Measurements from ENCODE around the gene USP3. TPM values are rescaled to one million over a fixed set of nuclear protein-coding genes. Genes with fewer than 3 reads are reported as not detected.

The USP3 gene
- total RNA-seq, 1 experiment from 2014 or later, result 36.6 TPM

DNA sequence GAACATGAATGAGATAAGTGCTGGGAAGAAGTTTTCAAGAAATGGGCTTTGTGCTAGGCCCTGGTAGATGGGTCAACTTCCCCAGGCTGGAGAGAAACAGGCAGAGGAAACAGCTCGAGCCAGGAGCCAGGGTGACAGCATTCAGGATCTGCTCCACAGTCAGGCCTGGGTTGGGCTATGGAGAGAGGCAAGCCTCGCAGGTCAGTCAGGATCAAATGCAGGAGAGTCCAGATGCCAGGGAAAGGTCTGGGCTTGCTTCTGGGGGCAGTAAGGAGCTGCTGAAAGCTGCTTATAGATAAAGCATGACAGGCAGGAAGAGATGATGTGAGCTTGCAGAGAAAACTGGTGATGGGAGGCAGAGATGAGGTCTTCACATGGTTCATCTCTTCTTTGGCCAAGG lies 11.0 kb upstream of the USP3 start:
- ATAC-seq (no peak), DNase-seq (ENCODE audit: low spot score) (no peak)
- CTCF ChIA-PET, result interaction anchor here (1.5 kb wide), 1 partner anchor 11 kb away, joined by 3 read pairs; the partner anchor contains the start of gene USP3
- H3K36me3 Mint-ChIP-seq, result no peaks in the 10 kb centered on the region
- H3K27ac Mint-ChIP-seq, result no peak overlapping the region
- peaks cover 32% of the 10 kb centered on the region for H3K27me3 Mint-ChIP-seq (ENCODE audit: low read depth)
- TF ChIP-seq USF1 (CRISPR knock-in tag; IDR thresholded peaks at IDR 0.05) (no peak), ZNF423 (CRISPR knock-in tag; IDR thresholded peaks at IDR 0.05) (no peak), ZBTB21 (CRISPR knock-in tag; IDR thresholded peaks at IDR 0.05; ENCODE audit: borderline replicate concordance) (no peak), ZNF263 (CRISPR knock-in tag; IDR thresholded peaks at IDR 0.05; ENCODE audit: low read depth) (no peak)
- TF ChIP-seq, protein P1, sequence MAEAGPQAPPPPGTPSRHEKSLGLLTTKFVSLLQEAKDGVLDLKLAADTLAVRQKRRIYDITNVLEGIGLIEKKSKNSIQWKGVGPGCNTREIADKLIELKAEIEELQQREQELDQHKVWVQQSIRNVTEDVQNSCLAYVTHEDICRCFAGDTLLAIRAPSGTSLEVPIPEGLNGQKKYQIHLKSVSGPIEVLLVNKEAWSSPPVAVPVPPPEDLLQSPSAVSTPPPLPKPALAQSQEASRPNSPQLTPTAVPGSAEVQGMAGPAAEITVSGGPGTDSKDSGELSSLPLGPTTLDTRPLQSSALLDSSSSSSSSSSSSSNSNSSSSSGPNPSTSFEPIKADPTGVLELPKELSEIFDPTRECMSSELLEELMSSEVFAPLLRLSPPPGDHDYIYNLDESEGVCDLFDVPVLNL (CRISPR knock-in tag; IDR thresholded peaks at IDR 0.05; ENCODE audit: borderline replicate concordance, low read depth), result no peak
- H3K4me3 Mint-ChIP-seq, result no peak overlapping the region
- peaks cover 49% of the 10 kb centered on the region for H3K4me1 Mint-ChIP-seq
- POLR2A ChIA-PET, result interaction anchor here (1.1 kb wide), 1 partner anchor 211 kb away, joined by 3 read pairs; no protein-coding TSS in a partner anchor
- H3K9me3 Mint-ChIP-seq, result no peaks in the 10 kb centered on the region

DNA sequence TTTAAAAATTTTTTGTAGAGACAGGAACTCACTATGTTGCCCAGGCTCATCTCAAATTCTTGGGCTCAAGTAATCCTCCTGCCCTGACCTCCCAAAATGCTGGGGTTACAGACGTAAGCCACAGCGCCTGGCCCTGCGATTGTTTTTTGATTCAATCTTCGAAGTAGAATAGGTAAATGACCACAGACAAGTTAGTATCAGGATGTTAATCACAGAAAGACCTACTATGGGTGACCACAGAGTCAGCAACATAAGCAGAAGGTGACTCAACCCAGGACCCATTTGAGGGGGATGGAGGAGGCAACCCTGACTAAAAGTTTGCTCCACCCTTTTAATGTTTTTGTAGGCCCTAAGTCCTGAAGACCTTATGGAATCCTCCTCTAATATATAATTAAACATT lies 10.0 kb upstream of the USP3 start:
- Mint-ChIP-seq H3K4me1 (peaks cover 49% of the 10 kb centered on the region), H3K36me3 (no peaks in the 10 kb centered on the region), H3K27ac (no peak overlapping the region), H3K27me3 (ENCODE audit: low read depth) (peaks cover 31% of the 10 kb centered on the region), H3K4me3 (no peak overlapping the region), H3K9me3 (no peaks in the 10 kb centered on the region)
- no peak for DNase-seq (ENCODE audit: low spot score)
- ChIA-PET CTCF (no interaction called here), POLR2A (no interaction called here)
- no peak for TF ChIP-seq TEAD4 (CRISPR knock-in tag; IDR thresholded peaks at IDR 0.05)
- TF ChIP-seq MYBL2 (CRISPR knock-in tag; IDR thresholded peaks at IDR 0.05), result no peak
- no peak for TF ChIP-seq E2F1 (CRISPR knock-in tag; IDR thresholded peaks at IDR 0.05)
- TF ChIP-seq, protein P2, sequence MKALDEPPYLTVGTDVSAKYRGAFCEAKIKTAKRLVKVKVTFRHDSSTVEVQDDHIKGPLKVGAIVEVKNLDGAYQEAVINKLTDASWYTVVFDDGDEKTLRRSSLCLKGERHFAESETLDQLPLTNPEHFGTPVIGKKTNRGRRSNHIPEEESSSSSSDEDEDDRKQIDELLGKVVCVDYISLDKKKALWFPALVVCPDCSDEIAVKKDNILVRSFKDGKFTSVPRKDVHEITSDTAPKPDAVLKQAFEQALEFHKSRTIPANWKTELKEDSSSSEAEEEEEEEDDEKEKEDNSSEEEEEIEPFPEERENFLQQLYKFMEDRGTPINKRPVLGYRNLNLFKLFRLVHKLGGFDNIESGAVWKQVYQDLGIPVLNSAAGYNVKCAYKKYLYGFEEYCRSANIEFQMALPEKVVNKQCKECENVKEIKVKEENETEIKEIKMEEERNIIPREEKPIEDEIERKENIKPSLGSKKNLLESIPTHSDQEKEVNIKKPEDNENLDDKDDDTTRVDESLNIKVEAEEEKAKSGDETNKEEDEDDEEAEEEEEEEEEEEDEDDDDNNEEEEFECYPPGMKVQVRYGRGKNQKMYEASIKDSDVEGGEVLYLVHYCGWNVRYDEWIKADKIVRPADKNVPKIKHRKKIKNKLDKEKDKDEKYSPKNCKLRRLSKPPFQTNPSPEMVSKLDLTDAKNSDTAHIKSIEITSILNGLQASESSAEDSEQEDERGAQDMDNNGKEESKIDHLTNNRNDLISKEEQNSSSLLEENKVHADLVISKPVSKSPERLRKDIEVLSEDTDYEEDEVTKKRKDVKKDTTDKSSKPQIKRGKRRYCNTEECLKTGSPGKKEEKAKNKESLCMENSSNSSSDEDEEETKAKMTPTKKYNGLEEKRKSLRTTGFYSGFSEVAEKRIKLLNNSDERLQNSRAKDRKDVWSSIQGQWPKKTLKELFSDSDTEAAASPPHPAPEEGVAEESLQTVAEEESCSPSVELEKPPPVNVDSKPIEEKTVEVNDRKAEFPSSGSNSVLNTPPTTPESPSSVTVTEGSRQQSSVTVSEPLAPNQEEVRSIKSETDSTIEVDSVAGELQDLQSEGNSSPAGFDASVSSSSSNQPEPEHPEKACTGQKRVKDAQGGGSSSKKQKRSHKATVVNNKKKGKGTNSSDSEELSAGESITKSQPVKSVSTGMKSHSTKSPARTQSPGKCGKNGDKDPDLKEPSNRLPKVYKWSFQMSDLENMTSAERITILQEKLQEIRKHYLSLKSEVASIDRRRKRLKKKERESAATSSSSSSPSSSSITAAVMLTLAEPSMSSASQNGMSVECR (CRISPR knock-in tag; IDR thresholded peaks at IDR 0.05; ENCODE audit: borderline replicate concordance), result no peak
- TF ChIP-seq ZMAT4 (CRISPR knock-in tag; IDR thresholded peaks at IDR 0.05), result no peak
- TF ChIP-seq, protein P3, sequence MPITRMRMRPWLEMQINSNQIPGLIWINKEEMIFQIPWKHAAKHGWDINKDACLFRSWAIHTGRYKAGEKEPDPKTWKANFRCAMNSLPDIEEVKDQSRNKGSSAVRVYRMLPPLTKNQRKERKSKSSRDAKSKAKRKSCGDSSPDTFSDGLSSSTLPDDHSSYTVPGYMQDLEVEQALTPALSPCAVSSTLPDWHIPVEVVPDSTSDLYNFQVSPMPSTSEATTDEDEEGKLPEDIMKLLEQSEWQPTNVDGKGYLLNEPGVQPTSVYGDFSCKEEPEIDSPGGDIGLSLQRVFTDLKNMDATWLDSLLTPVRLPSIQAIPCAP (CRISPR knock-in tag; IDR thresholded peaks at IDR 0.05), result no peak
- no peak for TF ChIP-seq ATF6 (CRISPR knock-in tag; IDR thresholded peaks at IDR 0.05)
- no peak for TF ChIP-seq CREM (CRISPR knock-in tag; IDR thresholded peaks at IDR 0.05)
- TF ChIP-seq MXD4 (CRISPR knock-in tag; IDR thresholded peaks at IDR 0.05; ENCODE audit: borderline replicate concordance), result no peak
- TF ChIP-seq ESRRA (CRISPR knock-in tag; IDR thresholded peaks at IDR 0.05; ENCODE audit: borderline replicate concordance), result no peak
- TF ChIP-seq ATF1 (CRISPR knock-in tag; IDR thresholded peaks at IDR 0.05), result no peak
- TF ChIP-seq, protein P4, sequence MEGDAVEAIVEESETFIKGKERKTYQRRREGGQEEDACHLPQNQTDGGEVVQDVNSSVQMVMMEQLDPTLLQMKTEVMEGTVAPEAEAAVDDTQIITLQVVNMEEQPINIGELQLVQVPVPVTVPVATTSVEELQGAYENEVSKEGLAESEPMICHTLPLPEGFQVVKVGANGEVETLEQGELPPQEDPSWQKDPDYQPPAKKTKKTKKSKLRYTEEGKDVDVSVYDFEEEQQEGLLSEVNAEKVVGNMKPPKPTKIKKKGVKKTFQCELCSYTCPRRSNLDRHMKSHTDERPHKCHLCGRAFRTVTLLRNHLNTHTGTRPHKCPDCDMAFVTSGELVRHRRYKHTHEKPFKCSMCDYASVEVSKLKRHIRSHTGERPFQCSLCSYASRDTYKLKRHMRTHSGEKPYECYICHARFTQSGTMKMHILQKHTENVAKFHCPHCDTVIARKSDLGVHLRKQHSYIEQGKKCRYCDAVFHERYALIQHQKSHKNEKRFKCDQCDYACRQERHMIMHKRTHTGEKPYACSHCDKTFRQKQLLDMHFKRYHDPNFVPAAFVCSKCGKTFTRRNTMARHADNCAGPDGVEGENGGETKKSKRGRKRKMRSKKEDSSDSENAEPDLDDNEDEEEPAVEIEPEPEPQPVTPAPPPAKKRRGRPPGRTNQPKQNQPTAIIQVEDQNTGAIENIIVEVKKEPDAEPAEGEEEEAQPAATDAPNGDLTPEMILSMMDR (IDR thresholded peaks at IDR 0.05), result no peak
- no peak for TF ChIP-seq ETV6 (CRISPR knock-in tag; IDR thresholded peaks at IDR 0.05)
- no peak for TF ChIP-seq ZNF263 (CRISPR knock-in tag; IDR thresholded peaks at IDR 0.05; ENCODE audit: low read depth)
- TF ChIP-seq PREB (CRISPR knock-in tag; IDR thresholded peaks at IDR 0.05; ENCODE audit: borderline replicate concordance), result no peak
- no peak for TF ChIP-seq SP1 (CRISPR knock-in tag; conservative IDR thresholded peaks at IDR 0.05)
- TF ChIP-seq ZNF232 (CRISPR knock-in tag; IDR thresholded peaks at IDR 0.05), result no peak
- ATAC-seq, result no peak
